GM18520 (cell line): Measurements from ENCODE around the gene SLFN11.
"Not testable (repeated sequence)": the region's sequence is repeated elsewhere in the genome, so short reads cannot be mapped to it uniquely, and the experiment has no call there.

Experiments
- ATAC-seq: cut with Tn5 transposase; IDR thresholded peaks from one replicate; pipeline ENCODE4 v1.9.1; 2021; ENCODE audit not compliant: unreplicated experiment

Gene SLFN11

DNA sequence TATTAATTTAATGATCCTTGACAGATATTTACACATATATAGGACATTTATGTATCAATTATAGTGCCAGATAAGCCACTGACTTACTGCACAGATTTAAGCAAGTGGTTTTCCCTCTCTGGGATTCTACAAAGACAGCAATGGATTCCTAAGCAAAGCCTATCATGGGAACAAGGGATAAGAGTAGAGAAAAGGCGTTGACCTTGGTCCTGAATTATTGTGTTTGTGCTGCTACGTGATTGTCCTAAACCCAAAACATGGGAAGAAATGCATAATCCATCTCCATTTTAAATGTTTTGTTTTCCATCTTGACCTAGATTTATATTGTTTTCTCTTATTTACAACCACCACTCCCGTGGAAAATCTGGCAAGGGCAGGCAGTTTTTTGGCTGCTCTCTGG, 14.0 kb downstream of the SLFN11 start:
- ATAC-seq = no peak

GRCh38 chr17:35352284-35352683, 21.1 kb downstream of the SLFN11 start:
- ATAC-seq = no peak

- no peak for ATAC-seq
These were observed 22.9 kb downstream of the SLFN11 start for GRCh38 chr17:35350493-35350892.

- ATAC-seq = no peak
These were observed 27.3 kb downstream of the SLFN11 start for GRCh38 chr17:35345926-35346771.

- ATAC-seq = no peak
These were observed 27.9 kb downstream of the SLFN11 start for GRCh38 chr17:35345445-35345925.

GRCh38 chr17:35344262-35344661, 29.2 kb downstream of the SLFN11 start:
- no peak for ATAC-seq

GRCh38 chr17:35342276-35342675, 31.1 kb downstream of the SLFN11 start:
- ATAC-seq = no peak

DNA sequence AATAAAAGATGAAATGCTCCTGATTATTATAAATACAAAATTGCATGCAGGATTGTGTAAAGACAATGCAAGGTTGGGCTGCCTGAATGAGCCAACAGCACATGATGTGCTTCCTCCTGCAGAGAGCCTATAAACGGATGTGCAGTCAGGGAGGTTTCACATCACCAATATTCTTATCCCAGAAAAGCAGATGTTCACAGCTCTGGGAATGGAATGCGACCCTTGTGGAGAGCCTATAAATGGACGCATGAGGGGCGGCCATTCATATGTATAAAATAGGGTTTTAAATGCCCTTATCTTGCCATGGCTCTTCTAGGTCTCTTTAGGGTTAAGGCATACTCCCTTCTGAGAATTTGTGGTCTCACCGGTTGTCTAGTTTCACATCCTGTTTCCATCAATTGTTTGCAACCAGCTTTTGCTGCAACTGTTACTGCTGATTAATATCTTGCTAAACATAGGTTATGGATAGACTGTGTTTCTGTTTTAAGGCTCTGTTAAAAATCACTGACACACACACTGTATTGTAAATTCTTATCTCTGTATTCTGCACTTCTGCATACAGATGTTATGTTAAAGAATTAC, 31.9 kb downstream of the SLFN11 start:
- no peak for ATAC-seq

- ATAC-seq = no peak
These were observed 35.2 kb downstream of the SLFN11 start for GRCh38 chr17:35338230-35338629.

GRCh38 chr17:35337364-35337763, 36.1 kb downstream of the SLFN11 start:
- ATAC-seq = no peak

DNA sequence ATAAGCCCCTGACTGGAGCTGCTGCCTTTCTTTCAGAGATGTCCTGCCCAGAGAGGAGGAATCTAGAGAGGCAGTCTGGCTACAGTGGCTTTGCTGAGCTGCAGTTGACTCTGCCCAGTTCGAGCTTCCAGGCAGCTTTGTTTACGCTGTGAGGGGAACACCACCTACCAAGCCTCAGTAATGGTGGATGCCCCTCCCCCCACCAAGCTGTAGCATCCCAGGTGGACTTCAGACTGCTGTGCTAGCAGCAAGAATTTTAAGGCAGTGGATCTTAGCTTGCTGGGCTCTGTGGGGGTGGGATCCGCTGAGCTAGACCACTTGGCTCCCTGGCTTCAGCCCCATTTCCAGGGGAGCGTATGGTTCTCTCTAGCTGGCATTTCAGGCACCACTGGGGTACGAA, 39.8 kb downstream of the SLFN11 start:
- ATAC-seq = not testable (repeated sequence)

DNA sequence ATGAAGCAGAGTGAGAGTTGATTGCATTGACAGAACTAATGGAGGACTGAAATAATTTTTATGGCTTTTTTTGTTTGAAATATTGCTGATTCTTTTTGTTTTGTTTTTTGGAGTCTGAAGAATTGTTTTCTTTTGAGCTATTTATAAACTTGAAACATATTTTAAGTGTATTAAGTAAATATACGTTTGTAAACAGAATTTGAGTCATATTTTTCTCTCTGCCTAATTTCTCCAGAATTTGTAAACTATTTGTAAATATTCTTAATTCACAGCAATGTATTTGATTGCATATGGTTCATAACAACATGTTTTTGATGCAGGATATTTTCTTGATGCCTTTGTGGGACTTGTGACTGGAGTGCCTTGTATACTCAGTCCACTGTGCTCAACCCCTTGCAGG, 50.7 kb downstream of the SLFN11 start:
- ATAC-seq = no peak

DNA sequence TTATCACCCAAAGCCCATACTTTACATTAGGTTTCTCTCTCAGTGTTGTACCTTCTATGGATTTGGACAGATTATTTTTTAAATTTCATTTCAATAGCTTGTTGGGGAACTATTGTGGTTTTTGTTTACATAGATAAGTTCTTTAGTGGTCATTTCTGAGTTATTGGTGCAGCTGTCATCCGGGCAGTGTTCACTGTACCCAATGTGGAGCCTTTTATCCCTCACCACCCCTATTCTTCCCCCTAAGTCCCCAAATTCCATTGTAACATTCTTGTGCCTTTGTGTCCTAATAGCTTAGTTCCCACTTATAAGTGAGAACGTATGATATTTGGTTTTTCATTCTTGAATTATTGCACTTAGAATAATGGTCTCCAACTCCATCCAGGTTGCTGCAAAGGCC, 57.5 kb downstream of the SLFN11 start:
- no peak for ATAC-seq

DNA sequence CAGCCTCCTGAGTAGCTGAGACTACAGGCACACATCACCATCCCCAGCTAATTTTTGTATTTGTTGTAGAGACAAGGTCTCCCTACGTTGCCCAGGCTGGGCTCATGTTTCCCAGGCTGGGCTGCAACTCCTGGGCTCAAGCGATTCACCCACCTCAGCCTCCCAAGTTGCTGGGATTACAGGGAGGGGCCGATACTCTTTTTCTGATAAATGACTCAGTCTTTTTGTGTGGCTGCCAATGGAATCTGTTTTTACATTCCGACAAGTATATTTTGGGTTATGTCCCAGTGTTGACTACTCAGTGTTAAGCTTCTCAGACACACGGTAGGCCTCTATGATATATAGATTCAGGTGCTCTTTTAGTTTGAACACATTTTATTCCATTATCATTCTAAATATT, 58.1 kb downstream of the SLFN11 start:
- no peak for ATAC-seq

GRCh38 chr17:35314415-35315216, 58.8 kb downstream of the SLFN11 start:
- no peak for ATAC-seq

GRCh38 chr17:35313875-35314409, 59.5 kb downstream of the SLFN11 start:
- no peak for ATAC-seq

GRCh38 chr17:35312790-35313711, 60.4 kb downstream of the SLFN11 start:
- no peak for ATAC-seq

DNA sequence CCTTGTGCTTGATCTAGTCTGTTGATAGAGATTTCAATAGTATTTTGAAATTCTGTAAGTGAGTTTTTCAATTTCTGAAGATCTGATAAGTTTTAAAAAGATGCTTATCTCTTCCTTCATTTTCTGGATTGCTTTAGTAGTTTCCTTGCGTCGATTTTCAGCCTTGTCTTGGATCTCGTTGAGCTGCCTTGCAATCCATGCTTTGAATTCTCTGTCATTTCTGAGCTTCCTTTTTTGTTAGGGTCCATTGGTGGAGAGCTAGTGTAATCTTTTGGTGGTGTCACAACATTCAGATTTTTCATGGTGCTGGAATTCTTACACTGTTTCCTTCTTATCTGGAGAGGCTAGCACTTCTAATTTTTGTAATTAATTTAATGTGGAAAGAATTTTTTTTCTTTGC, 61.1 kb downstream of the SLFN11 start:
- no peak for ATAC-seq

- ATAC-seq = not testable (repeated sequence)
These were observed 64.1 kb downstream of the SLFN11 start for GRCh38 chr17:35309345-35309744.
